ENCODE data around the gene GMDS. TPM values are rescaled to one million over a fixed set of nuclear protein-coding genes. Genes with fewer than 3 reads are reported as not detected.

The GMDS gene
- total RNA-seq, 2 experiments from 2014 or later = 36.6 to 42.8 TPM

GRCh38 chr6:1817033-1817761 is 428.2 kb downstream of the GMDS start:
- CTCF ChIA-PET = no interaction called here
- Mint-ChIP-seq H3K27ac (no peak overlapping the region), H3K36me3 (ENCODE audit: low read depth) (no peaks in the 10 kb centered on the region), H3K9me3 (no peaks in the 10 kb centered on the region), H3K27me3 (no peaks in the 10 kb centered on the region), H3K4me3 (no peak overlapping the region), H3K4me1 (ENCODE audit: low read depth) (peaks cover 4% of the 10 kb centered on the region)
- no peak for ATAC-seq
- no peak for DNase-seq
- intact Hi-C loops (cut with micrococcal nuclease) = no loop called here
- POLR2A ChIA-PET = no interaction called here
- TF ChIP-seq, protein P1, sequence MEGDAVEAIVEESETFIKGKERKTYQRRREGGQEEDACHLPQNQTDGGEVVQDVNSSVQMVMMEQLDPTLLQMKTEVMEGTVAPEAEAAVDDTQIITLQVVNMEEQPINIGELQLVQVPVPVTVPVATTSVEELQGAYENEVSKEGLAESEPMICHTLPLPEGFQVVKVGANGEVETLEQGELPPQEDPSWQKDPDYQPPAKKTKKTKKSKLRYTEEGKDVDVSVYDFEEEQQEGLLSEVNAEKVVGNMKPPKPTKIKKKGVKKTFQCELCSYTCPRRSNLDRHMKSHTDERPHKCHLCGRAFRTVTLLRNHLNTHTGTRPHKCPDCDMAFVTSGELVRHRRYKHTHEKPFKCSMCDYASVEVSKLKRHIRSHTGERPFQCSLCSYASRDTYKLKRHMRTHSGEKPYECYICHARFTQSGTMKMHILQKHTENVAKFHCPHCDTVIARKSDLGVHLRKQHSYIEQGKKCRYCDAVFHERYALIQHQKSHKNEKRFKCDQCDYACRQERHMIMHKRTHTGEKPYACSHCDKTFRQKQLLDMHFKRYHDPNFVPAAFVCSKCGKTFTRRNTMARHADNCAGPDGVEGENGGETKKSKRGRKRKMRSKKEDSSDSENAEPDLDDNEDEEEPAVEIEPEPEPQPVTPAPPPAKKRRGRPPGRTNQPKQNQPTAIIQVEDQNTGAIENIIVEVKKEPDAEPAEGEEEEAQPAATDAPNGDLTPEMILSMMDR (IDR thresholded peaks at IDR 0.05) = no peak

GRCh38 chr6:1815827-1816452 is 429.5 kb downstream of the GMDS start:
- DNase-seq (no peak), ATAC-seq (no peak)
- H3K9me3 Mint-ChIP-seq = no peaks in the 10 kb centered on the region
- no peak overlapping the region for H3K27ac Mint-ChIP-seq
- TF ChIP-seq, protein P1 (IDR thresholded peaks at IDR 0.05) = no peak
- peaks cover 4% of the 10 kb centered on the region for H3K4me1 Mint-ChIP-seq (ENCODE audit: low read depth)
- H3K36me3 Mint-ChIP-seq (ENCODE audit: low read depth) = no peaks in the 10 kb centered on the region
- ChIA-PET POLR2A (no interaction called here), CTCF (no interaction called here)
- no peaks in the 10 kb centered on the region for H3K27me3 Mint-ChIP-seq
- intact Hi-C loops (cut with micrococcal nuclease) = no loop called here
- no peak overlapping the region for H3K4me3 Mint-ChIP-seq

GRCh38 chr6:1814279-1814678 is 431.1 kb downstream of the GMDS start:
- TF ChIP-seq, protein P1 (IDR thresholded peaks at IDR 0.05) = no peak
- Mint-ChIP-seq H3K36me3 (ENCODE audit: low read depth) (no peaks in the 10 kb centered on the region), H3K27ac (no peak overlapping the region), H3K9me3 (no peaks in the 10 kb centered on the region), H3K27me3 (no peaks in the 10 kb centered on the region), H3K4me3 (no peak overlapping the region), H3K4me1 (ENCODE audit: low read depth) (peaks cover 4% of the 10 kb centered on the region)
- DNase-seq (no peak), ATAC-seq (no peak)
- intact Hi-C loops (cut with micrococcal nuclease) = no loop called here
- CTCF ChIA-PET = no interaction called here
- POLR2A ChIA-PET = no interaction called here

GRCh38 chr6:1812487-1812886 is 432.9 kb downstream of the GMDS start:
- no peak overlapping the region for H3K27ac Mint-ChIP-seq
- intact Hi-C loops (cut with micrococcal nuclease) = no loop called here
- ATAC-seq = no peak
- ChIA-PET POLR2A (interaction anchor here (0.8 kb wide), 1 partner anchor 9 kb away, joined by 3 read pairs; no protein-coding TSS in a partner anchor), CTCF (no interaction called here)
- DNase-seq = no peak
- no peaks in the 10 kb centered on the region for H3K36me3 Mint-ChIP-seq (ENCODE audit: low read depth)
- H3K27me3 Mint-ChIP-seq = no peaks in the 10 kb centered on the region
- peaks cover 4% of the 10 kb centered on the region for H3K4me1 Mint-ChIP-seq (ENCODE audit: low read depth)
- no peak overlapping the region for H3K4me3 Mint-ChIP-seq
- TF ChIP-seq, protein P1 (IDR thresholded peaks at IDR 0.05) = no peak
- H3K9me3 Mint-ChIP-seq = no peaks in the 10 kb centered on the region

DNA sequence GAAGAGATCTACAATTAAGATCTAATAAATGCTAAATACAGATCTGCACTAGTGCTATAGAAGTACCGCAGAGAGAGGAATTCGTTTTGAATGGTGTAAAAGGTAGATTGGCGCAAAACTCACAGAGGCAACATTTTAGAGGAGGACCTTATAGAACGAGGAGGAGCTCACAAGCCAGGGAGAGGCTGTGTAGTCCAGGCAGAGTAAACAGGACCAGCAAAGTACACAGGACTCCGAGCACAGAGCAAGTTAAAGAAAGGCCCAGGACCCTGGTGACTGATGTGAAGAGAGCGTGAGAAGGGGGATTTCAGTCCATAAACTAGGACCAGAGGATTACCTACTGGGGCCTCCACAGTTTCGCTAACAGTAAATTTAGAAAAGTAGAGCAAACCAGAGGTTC is 433.4 kb downstream of the GMDS start:
- TF ChIP-seq, protein P1 (IDR thresholded peaks at IDR 0.05) = no peak
- intact Hi-C loops (cut with micrococcal nuclease) = no loop called here
- H3K4me3 Mint-ChIP-seq = no peak overlapping the region
- H3K9me3 Mint-ChIP-seq = no peaks in the 10 kb centered on the region
- no peak for ATAC-seq
- H3K36me3 Mint-ChIP-seq (ENCODE audit: low read depth) = no peaks in the 10 kb centered on the region
- no peaks in the 10 kb centered on the region for H3K27me3 Mint-ChIP-seq
- POLR2A ChIA-PET = no interaction called here
- no peak overlapping the region for H3K27ac Mint-ChIP-seq
- peaks cover 4% of the 10 kb centered on the region for H3K4me1 Mint-ChIP-seq (ENCODE audit: low read depth)
- DNase-seq = no peak
- CTCF ChIA-PET = no interaction called here
